GM19467 (cell line): ENCODE measurements around the gene FAHD1.
"Not testable (repeated sequence)": the region's sequence is repeated elsewhere in the genome, so short reads cannot be mapped to it uniquely, and the experiment has no call there.

Source experiments
- ATAC-seq: cut with Tn5 transposase; IDR thresholded peaks from one replicate; pipeline ENCODE4 v1.9.1; 2021; ENCODE audit warnings: mild to moderate bottlenecking, moderate library complexity; ENCODE audit not compliant: unreplicated experiment

Gene FAHD1

GRCh38 chr16:1834096-1834495 lies 7.1 kb downstream of the FAHD1 start:
- ATAC-seq = no peak

- no peak for ATAC-seq
Measured at GRCh38 chr16:1839554-1839953, 12.5 kb downstream of the FAHD1 start.

GRCh38 chr16:1845985-1846384 lies 19.0 kb downstream of the FAHD1 start:
- ATAC-seq = no peak

- ATAC-seq = no peak
Measured at GRCh38 chr16:1846416-1846815, 19.4 kb downstream of the FAHD1 start.

- ATAC-seq = no peak
Measured at GRCh38 chr16:1850981-1851380, 24.0 kb downstream of the FAHD1 start.

GRCh38 chr16:1851793-1852192 lies 24.8 kb downstream of the FAHD1 start:
- ATAC-seq = no peak

GRCh38 chr16:1857433-1858097 lies 30.6 kb downstream of the FAHD1 start:
- ATAC-seq = no peak

GRCh38 chr16:1858189-1858865 lies 31.3 kb downstream of the FAHD1 start:
- no peak for ATAC-seq

- no peak for ATAC-seq
Measured at GRCh38 chr16:1859650-1860049, 32.6 kb downstream of the FAHD1 start.

GRCh38 chr16:1861730-1862129 lies 34.7 kb downstream of the FAHD1 start:
- ATAC-seq = no peak

GRCh38 chr16:1862394-1862793 lies 35.4 kb downstream of the FAHD1 start:
- no peak for ATAC-seq

GRCh38 chr16:1863681-1864460 lies 36.9 kb downstream of the FAHD1 start:
- no peak for ATAC-seq

- ATAC-seq = no peak
Measured at GRCh38 chr16:1865902-1866690, 39.1 kb downstream of the FAHD1 start.

- ATAC-seq = no peak
Measured at GRCh38 chr16:1870365-1871082, 43.5 kb downstream of the FAHD1 start.

- no peak for ATAC-seq
Measured at GRCh38 chr16:1871974-1872635, 45.1 kb downstream of the FAHD1 start, which contains the start of gene MEIOB. MEIOB (minus strand) TSS chr16:1872164; CDS start chr16:1868175, 3,989 bp downstream.

GRCh38 chr16:1874854-1875253 lies 47.8 kb downstream of the FAHD1 start:
- ATAC-seq = no peak

GRCh38 chr16:1876066-1876465 lies 49.1 kb downstream of the FAHD1 start:
- ATAC-seq = not testable (repeated sequence)

GRCh38 chr16:1876468-1876867 lies 49.5 kb downstream of the FAHD1 start:
- no peak for ATAC-seq

GRCh38 chr16:1877089-1877488 lies 50.1 kb downstream of the FAHD1 start:
- ATAC-seq = no peak

- no peak for ATAC-seq
Measured at GRCh38 chr16:1877804-1878203, 50.8 kb downstream of the FAHD1 start.
